ENCODE measurements around the gene HEATR9.

Gene HEATR9

GRCh38 chr17:35807371-35808144 lies 61.1 kb downstream of the HEATR9 start:
- no peak for DNase-seq

Data from NCI-H1436 treated with DMSO at 0.1 percent for 48 hours (cell line).